Kidney epithelial cell (primary cell): ENCODE results near the gene TPSAB1. TPM values are rescaled to one million over a fixed set of nuclear protein-coding genes. Genes with fewer than 3 reads are reported as not detected.

Experiments used
- DNase-seq: peaks from one replicate; pipeline ENCODE4 v3.0.0-alpha.2; 2010; ENCODE audit warnings: low read depth
- H3K27me3 ChIP-seq: 2 replicates; pipeline ENCODE4 v1.6.0; 2011; ENCODE audit warnings: low read length; ENCODE audit not compliant: control insufficient read depth, insufficient read depth
- H3K36me3 ChIP-seq: 2 replicates; pipeline ENCODE4 v1.5.1; 2011; ENCODE audit warnings: low read length; ENCODE audit not compliant: control insufficient read depth, insufficient read depth
- H3K4me3 ChIP-seq: 2 replicates; pipeline ENCODE4 v1.5.1; 2011; ENCODE audit warnings: low read depth, mild to moderate bottlenecking, control low read depth, low read length
- CTCF ChIP-seq: IDR thresholded peaks from 2 replicates; pipeline ENCODE4 v1.5.1; 2011; ENCODE audit warnings: mild to moderate bottlenecking, moderate library complexity, low read length, control low read depth, inconsistent platforms; ENCODE audit not compliant: insufficient read depth, poor library complexity, severe bottlenecking
- total RNA-seq: library from RNA; depleted of rRNA; stranded (reverse); fragments of >200 nt; gene quantifications from 2 replicates; pipeline ENCODE4 v1.2.3, GENCODE V29; 2015

The TPSAB1 gene
- total RNA-seq, 1 donor from 2014 or later, result not detected

- TF ChIP-seq CTCF, result no peak
- Histone ChIP-seq H3K27me3 (peaks cover 49% of the 10 kb centered on the region), H3K36me3 (no peaks in the 10 kb centered on the region)
Observed at GRCh38 chr16:1279945-1280589, 39.6 kb downstream of the TPSAB1 start.

GRCh38 chr16:1280783-1281182 lies 40.3 kb downstream of the TPSAB1 start:
- H3K27me3 ChIP-seq, result peaks cover 55% of the 10 kb centered on the region
- DNase-seq, result no peak
- H3K36me3 ChIP-seq, result no peaks in the 10 kb centered on the region
- H3K4me3 ChIP-seq, result no peak overlapping the region
- no peak for TF ChIP-seq CTCF

More at GRCh38 chr16:1279945-1280589, 39.6 kb downstream of the TPSAB1 start:
- no peak overlapping the region for H3K4me3 ChIP-seq
- no peak for DNase-seq

- no peak for TF ChIP-seq CTCF
- no peak for DNase-seq
- H3K36me3 ChIP-seq, result no peaks in the 10 kb centered on the region
- H3K27me3 ChIP-seq, result peaks cover 62% of the 10 kb centered on the region
- H3K4me3 ChIP-seq, result no peak overlapping the region
Observed at GRCh38 chr16:1281517-1281916, 41.0 kb downstream of the TPSAB1 start.

GRCh38 chr16:1282324-1282973 lies 41.9 kb downstream of the TPSAB1 start:
- DNase-seq, result no peak
- no peak for TF ChIP-seq CTCF
- Histone ChIP-seq H3K4me3 (no peak overlapping the region), H3K36me3 (no peaks in the 10 kb centered on the region), H3K27me3 (peaks cover 67% of the 10 kb centered on the region)

GRCh38 chr16:1283296-1283695 lies 42.8 kb downstream of the TPSAB1 start:
- Histone ChIP-seq H3K4me3 (no peak overlapping the region), H3K36me3 (no peaks in the 10 kb centered on the region), H3K27me3 (peaks cover 67% of the 10 kb centered on the region)
- no peak for TF ChIP-seq CTCF
- no peak for DNase-seq
